Measurements from ENCODE around the gene CMSS1.

DNA sequence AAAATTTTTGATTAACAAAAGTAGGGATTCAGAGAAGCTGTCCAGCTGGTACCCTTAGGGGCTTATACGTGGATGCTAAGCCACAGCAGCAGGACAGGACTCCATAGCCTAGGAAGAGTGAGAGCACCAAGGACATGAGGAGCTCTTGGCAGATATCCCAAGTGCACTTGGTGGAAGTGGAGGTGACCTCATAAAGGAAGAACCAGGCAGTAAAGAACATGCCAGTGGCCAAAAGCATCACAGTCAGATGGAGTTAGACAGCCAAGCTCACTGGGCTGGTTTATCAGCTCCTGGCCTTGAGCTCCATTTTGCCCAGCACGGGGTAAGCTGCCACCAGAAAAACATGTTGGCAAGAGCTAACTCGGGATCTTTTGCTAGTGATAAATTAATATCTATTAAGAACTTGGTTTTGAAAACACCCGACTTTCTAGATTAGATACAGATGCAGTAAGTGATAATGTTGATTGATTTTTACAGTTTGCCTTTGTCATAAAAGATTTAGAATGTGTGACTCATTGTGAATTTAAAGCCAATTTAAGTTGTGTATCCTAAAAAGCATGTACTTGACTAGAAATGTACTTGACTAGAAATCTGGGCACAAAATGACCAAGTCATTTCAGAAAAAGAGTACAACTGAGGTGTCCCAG lies 108.0 kb downstream of the CMSS1 start:
- TF ChIP-seq CTCF (IDR thresholded peaks at IDR 0.05) = no peak
- peak in 1 of 2 donors; percentile 53 for TF ChIP-seq POLR2A (IDR thresholded peaks at IDR 0.05)

Measured in adrenal gland (tissue), 5 donors.